Kidney (tissue), 14 donors: ENCODE results near the gene PITPNC1. TPM values are rescaled to one million over a fixed set of nuclear protein-coding genes. Genes with fewer than 3 reads are reported as not detected.
"Not testable (repeated sequence)": the region's sequence is repeated elsewhere in the genome, so short reads cannot be mapped to it uniquely, and the experiment has no call there.

Experiments used
- DNase-seq, 5 donors: peaks; one replicate each; pipeline ENCODE4 v3.0.0-alpha.2; 2013 to 2020
- FAIRE-seq: peaks from 2 replicates; lab custom pipeline; 2012; peaks lifted over from hg19 to GRCh38; lab: Jason Lieb, UNC
- H3K27ac ChIP-seq, 2 donors: one replicate each; pipeline ENCODE4 v1.7.0; 2013; ENCODE audit warnings: low read depth in 2 of 2, low read length in 2 of 2, inconsistent platforms in 1 of 2
- H3K27me3 ChIP-seq: one replicate; pipeline ENCODE4 v1.7.1; 2013; ENCODE audit warnings: low read length, inconsistent platforms; ENCODE audit not compliant: control insufficient read depth, insufficient read depth
- H3K36me3 ChIP-seq, 3 donors: one replicate each; pipeline versions ENCODE4 v1.7.0 to v1.7.1; 2013; ENCODE audit warnings: low read length in 3 of 3, control low read depth in 1 of 3, inconsistent platforms in 1 of 3; ENCODE audit not compliant: insufficient read depth in 3 of 3, control insufficient read depth in 2 of 3
- H3K4me1 ChIP-seq, 3 donors: one replicate each; pipeline versions ENCODE4 v1.7.0 to v1.7.1; 2013; ENCODE audit warnings: low read length in 3 of 3, inconsistent platforms in 1 of 3, low read depth in 1 of 3; ENCODE audit not compliant: control insufficient read depth in 2 of 3, insufficient read depth in 2 of 3
- H3K4me3 ChIP-seq, 3 donors: one replicate each; pipeline versions ENCODE4 v1.7.0 to v1.8.1; 2013; ENCODE audit warnings: low read length in 3 of 3, control low read depth in 1 of 3, inconsistent platforms in 1 of 3
- H3K9ac ChIP-seq, 3 donors: one replicate each; pipeline versions ENCODE4 v1.7.0 to v1.7.1; 2013; ENCODE audit warnings: low read length in 3 of 3, control low read depth in 1 of 3, inconsistent platforms in 1 of 3
- H3K9me3 ChIP-seq, 3 donors: one replicate each; pipeline versions ENCODE4 v1.7.0 to v1.7.1; 2013; ENCODE audit warnings: low read length in 3 of 3, control low read depth in 1 of 3, inconsistent platforms in 1 of 3; ENCODE audit not compliant: control insufficient read depth in 2 of 3, insufficient read depth in 1 of 3
- CTCF ChIP-seq: IDR thresholded peaks from 3 replicates; pipeline ENCODE4 v1.5.1; 2012; ENCODE audit warnings: mild to moderate bottlenecking, moderate library complexity, borderline replicate concordance; ENCODE audit not compliant: insufficient read depth; ENCODE audit errors: extremely low read depth
- intact Hi-C: fragments of 100-400 bp; cut with DNase I; formaldehyde crosslinking; loops from one replicate; pipeline ENCODE4 v1.11.1; 2022
- polyA plus RNA-seq: library from polyadenylated mRNA; stranded (reverse); fragments of 350-450 nt; fragmentation: Illumina TruSeq; extraction: RNeasy Lipid Tissue Mini Kit (QIAGEN cat#74804); gene quantifications from one replicate; pipeline ENCODE4 v1.2.3, GENCODE V29; 2014; ENCODE audit warnings: low read depth, low replicate concordance; ENCODE audit not compliant: insufficient read depth
- total RNA-seq: library from RNA; stranded (reverse); fragmentation: NEBNext Ultra II Directional; extraction: Animal tissue kit (Norgen Biotek cat#: 25700); gene quantifications from one replicate; pipeline ENCODE4 v1.2.1, GENCODE V29; 2021
- donor health status: control.
- donor health status: control.
- donor health status: control.
- donor health status: control.
- donor health status: control.
- donor health status: DM: yes; HTN: yes; CAD: no.
- donor health status: Normal renal cell carcinoma (clear cell type).

Gene PITPNC1
- total and polyA plus RNA-seq, 2 donors from 2014 or later, result 14.2 to 41.3 TPM

- H3K9ac ChIP-seq, result no peak overlapping the region
- peaks cover 0 to 5% (median 0%) of the 10 kb centered on the region in 3 donors for H3K4me1 ChIP-seq
- H3K9me3 ChIP-seq, result no peaks in the 10 kb centered on the region
- no peak overlapping the region for H3K27ac ChIP-seq
- no peaks in the 10 kb centered on the region for H3K27me3 ChIP-seq
- intact Hi-C loops, result no loop called here
- DNase-seq (no peak), FAIRE-seq (no peak)
- H3K36me3 ChIP-seq, result no peaks in the 10 kb centered on the region
- no peak overlapping the region for H3K4me3 ChIP-seq
- no peak for TF ChIP-seq CTCF
Measured at GRCh38 chr17:67425571-67426160, 48.6 kb downstream of the PITPNC1 start.

GRCh38 chr17:67427424-67427823 is 50.3 kb downstream of the PITPNC1 start:
- no peak overlapping the region for H3K9ac ChIP-seq
- no peak overlapping the region for H3K27ac ChIP-seq
- H3K27me3 ChIP-seq, result no peaks in the 10 kb centered on the region
- DNase-seq (no peak), FAIRE-seq (no peak)
- no peaks in the 10 kb centered on the region for H3K9me3 ChIP-seq
- no peak overlapping the region for H3K4me3 ChIP-seq
- TF ChIP-seq CTCF, result no peak
- no peaks in the 10 kb centered on the region for H3K36me3 ChIP-seq
- intact Hi-C loops, result no loop called here
- H3K4me1 ChIP-seq, result peaks cover 0 to 5% (median 0%) of the 10 kb centered on the region in 3 donors

- DNase-seq, H3K9ac ChIP-seq, FAIRE-seq, H3K36me3 ChIP-seq, intact Hi-C loops, H3K4me1 ChIP-seq, H3K4me3 ChIP-seq, H3K27me3 ChIP-seq, H3K9me3 ChIP-seq, H3K27ac ChIP-seq: not testable (repeated sequence)
Measured at GRCh38 chr17:67430515-67430914, 53.4 kb downstream of the PITPNC1 start.

- H3K27ac ChIP-seq, result peak overlapping the region; percentile 6 to 51
- no peak for FAIRE-seq
- no peaks in the 10 kb centered on the region for H3K4me1 ChIP-seq
- no peaks in the 10 kb centered on the region for H3K27me3 ChIP-seq
- H3K9ac ChIP-seq, result no peak overlapping the region
- no peak overlapping the region for H3K4me3 ChIP-seq
- H3K36me3 ChIP-seq, result no peaks in the 10 kb centered on the region
- DNase-seq, result no peak
- H3K9me3 ChIP-seq, result no peaks in the 10 kb centered on the region
- intact Hi-C loops, result no loop called here
- TF ChIP-seq CTCF, result no peak
Measured at GRCh38 chr17:67431249-67432015, 54.4 kb downstream of the PITPNC1 start.
